ENCODE data around the gene GSG1L.
"Not testable (repeated sequence)": the region's sequence is repeated elsewhere in the genome, so short reads cannot be mapped to it uniquely, and the experiment has no call there.

Gene GSG1L

DNA sequence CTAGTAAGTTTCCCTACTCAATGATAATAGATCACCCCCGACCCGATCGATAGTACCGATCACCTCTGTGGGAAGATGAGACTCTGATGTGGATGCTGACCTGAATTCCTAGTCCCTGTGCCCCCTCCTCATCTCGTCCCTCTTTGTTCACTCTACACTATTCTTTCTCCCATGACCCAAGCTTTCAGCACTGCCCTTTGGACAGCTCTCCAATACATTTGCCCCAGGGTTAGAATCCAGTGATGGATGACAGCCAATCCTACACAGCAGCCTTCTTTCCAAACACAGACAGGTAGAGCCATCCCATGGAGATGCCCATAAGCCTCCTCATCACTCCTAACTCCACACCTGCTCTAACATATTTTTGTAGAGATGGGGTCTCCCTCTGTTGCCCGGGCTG lies 141.1 kb downstream of the GSG1L start:
- in situ Hi-C loops (cut with HindIII; ENCODE audit: low sequenced_read_pairs) = loop anchor here (5.0 kb wide), 1 partner anchor 105 kb away; no protein-coding TSS in a partner anchor

DNA sequence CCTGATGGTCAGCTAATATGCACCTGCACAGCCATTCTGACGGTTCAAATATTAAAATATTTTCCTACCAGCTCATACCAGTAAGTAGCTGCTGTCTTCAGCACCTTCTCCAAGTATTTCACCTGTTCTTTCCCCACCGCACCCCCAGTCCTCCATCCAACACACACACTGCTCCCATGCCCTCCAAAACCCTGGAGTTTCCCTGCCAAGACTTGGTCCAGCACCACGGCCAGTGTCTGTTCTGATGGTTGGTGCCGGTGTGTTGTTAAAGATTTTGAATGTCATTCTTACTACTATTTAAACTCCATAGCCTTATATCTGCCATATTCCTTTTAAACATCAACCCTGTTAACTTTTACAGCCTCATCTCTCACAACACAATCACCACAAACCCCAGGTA lies 142.4 kb downstream of the GSG1L start:
- in situ Hi-C loops (cut with HindIII; ENCODE audit: low sequenced_read_pairs) = loop anchor here (5.0 kb wide), 1 partner anchor 104 kb away; no protein-coding TSS in a partner anchor

DNA sequence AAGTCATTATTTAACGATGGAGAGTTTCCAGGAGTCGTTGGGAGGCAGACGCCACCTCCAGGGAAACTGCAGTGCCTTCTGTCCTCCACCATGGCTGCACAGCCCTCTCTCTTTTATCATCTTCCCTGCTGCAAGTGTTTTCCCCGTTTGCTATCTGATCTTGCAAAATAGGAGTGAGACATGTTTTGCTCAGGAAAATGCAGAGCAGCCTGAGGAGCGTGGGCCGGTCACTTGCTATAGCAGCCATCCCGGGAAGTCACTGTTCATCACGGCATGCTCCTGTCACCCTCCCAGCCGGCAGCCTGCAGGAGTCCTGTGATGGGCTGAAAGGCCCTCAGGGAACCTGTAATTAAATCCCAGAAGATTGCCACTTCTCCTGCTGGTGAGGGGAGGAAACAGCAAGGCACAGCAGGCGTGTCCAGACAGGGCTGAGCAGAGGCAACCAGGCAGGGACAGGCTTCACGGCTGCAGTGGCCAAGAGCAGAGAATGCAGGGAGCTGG lies 143.1 kb downstream of the GSG1L start:
- in situ Hi-C loops (cut with HindIII; ENCODE audit: low sequenced_read_pairs) = loop anchor here (5.0 kb wide), 1 partner anchor 103 kb away; no protein-coding TSS in a partner anchor

DNA sequence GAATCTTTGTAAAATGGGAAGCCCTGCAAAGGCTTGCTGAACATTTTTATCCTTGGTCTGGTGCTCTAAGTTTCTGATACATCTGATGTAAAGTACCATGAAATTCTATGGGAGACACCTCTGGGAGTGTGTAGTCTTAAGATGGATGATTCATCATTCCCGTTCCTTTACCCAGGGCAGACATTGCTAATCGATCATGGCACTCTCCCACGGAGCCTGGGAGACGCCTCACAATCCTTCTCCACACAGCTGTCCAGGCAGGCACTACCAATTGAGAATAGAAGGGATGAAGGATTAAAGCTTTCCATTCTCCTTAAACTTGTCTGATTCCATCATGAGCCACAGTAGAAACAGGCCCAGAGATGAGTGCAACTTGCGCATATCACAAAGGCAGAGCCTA lies 144.8 kb downstream of the GSG1L start:
- in situ Hi-C loops (cut with HindIII; ENCODE audit: low sequenced_read_pairs) = loop anchor here (5.0 kb wide), 1 partner anchor 94 kb away; no protein-coding TSS in a partner anchor

DNA sequence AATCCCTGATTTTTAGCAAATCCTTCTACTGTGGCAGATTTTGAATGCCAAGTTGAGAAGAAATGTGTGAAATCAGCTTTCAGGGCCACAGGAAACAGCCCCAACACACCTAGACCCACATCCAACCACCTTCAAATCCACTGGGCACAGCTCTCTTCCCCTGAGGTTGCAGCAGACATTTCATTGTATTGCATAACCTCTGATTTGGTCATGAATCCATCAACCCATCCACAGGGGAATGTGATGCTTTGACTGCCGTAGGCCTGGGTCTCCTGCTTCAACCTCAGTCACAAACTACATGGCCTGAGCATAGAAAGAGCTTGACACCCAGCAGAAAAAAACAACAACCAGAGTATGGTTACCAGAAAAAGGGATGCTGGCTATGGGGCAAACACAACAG lies 145.6 kb downstream of the GSG1L start:
- in situ Hi-C loops (cut with HindIII; ENCODE audit: low sequenced_read_pairs) = loop anchor here (5.0 kb wide), 1 partner anchor 94 kb away; no protein-coding TSS in a partner anchor

DNA sequence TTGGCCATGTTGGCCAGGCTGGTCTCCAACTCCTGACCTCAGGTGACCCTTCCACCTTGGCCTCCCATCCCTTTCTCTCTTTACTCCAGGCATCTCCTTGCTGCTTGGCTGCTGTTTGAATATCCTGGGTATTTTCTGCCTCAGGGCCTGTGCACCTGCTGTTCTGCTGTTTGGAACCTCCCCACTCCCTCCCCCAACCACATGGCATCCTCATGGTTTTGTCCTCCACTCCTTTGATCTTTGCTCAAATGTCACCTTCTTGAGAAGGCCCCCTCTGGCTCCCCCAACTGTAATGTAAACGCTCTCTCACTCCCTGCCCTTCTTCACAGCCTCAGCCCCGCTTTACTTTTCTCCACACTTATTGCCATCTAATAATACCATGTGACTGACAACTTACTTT lies 152.0 kb downstream of the GSG1L start:
- in situ Hi-C loops (cut with HindIII; ENCODE audit: low sequenced_read_pairs) = no loop called here

DNA sequence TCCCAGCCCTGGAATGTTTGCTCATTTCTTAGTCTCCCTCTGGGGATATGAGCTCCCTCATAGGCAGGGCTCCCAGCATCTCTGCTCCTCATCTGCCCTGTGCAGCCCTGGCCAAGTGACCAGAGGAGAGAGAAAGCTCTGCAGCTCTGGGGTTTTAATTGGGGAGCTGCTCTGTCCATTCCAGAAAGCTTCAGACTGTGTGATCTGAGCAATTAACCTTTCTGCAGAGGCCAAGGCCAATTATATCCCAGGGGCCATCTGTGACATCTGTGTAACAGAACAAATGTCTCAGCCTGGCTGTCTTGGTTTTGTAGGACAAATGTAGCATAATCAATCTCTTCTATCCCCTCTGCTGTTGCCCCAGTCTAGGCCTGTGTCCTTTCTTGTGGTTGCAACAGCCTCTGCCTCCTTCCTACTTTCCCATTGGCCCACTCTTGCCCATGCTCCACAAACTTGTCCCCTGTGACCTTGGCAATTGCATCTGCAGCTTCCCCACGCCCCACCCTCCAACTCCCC lies 156.0 kb downstream of the GSG1L start:
- in situ Hi-C loops (cut with HindIII; ENCODE audit: low sequenced_read_pairs) = no loop called here

DNA sequence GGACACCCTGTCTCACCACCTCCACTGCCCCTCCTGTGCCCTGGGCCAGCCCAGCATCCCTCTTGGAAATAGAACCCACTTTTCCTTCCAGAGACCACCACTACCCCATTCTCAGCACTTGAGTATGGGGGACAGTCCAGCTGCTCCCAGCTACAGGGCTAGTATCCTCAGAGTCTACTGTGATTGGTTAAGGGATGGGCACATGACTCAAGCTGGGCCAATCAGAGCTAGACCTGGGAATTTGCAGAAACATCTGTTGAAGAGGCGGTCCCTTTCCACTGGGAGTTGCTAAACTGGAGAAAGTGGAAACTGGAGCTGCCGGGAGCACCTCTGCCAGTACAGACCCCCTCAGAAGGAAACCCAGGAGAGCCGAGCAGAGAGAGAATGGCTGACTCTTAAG lies 156.6 kb downstream of the GSG1L start:
- in situ Hi-C loops (cut with HindIII; ENCODE audit: low sequenced_read_pairs) = no loop called here

- in situ Hi-C loops (cut with HindIII; ENCODE audit: low sequenced_read_pairs) = no loop called here
Measured at GRCh38 chr16:27903046-27903655, 160.4 kb downstream of the GSG1L start.

GRCh38 chr16:27902551-27902950 lies 161.0 kb downstream of the GSG1L start:
- in situ Hi-C loops (cut with HindIII; ENCODE audit: low sequenced_read_pairs) = no loop called here

DNA sequence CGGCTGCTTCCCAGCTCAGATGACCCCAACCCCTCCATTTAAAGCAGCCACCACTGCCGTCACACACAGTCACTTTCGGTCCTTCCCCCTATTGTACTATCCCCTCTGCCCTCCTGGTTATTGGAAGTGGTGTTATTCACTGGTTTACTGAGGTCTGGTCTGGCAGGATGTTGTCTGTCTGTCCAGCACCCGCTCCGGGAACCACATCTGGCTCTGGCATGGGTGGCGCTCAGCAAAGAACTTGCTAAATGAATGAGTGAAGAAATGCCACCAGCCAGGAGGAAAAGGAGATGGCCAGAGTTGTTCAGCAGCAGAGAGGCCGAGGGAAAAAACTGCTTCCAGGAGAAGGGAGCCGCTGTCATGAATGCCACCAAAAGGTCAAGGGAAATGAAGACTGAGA lies 161.6 kb downstream of the GSG1L start:
- in situ Hi-C loops (cut with HindIII; ENCODE audit: low sequenced_read_pairs) = no loop called here

DNA sequence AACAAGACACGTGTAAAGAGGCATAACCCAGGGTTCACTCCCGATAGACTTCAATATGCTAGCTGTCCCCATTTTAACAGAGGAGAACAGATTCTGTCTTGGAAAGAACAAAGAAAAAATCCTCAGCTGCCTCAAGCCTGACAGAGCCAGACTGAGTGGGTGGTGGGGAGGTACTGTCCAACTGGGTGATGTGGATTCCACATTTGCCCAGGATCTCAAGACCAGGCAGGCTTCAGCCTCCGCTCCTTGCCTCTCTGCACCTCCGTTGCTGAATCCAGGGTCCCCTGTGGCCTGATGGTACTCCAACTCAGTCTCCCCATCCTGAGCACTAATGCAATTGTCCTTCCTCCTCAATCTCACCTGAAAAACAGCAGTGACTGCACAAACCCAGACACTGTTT lies 163.8 kb downstream of the GSG1L start:
- in situ Hi-C loops (cut with HindIII; ENCODE audit: low sequenced_read_pairs) = loop anchor here (5.0 kb wide), 1 partner anchor 82 kb away; no protein-coding TSS in a partner anchor

GRCh38 chr16:27894386-27894785 lies 169.1 kb downstream of the GSG1L start:
- in situ Hi-C loops (cut with HindIII; ENCODE audit: low sequenced_read_pairs) = no loop called here

DNA sequence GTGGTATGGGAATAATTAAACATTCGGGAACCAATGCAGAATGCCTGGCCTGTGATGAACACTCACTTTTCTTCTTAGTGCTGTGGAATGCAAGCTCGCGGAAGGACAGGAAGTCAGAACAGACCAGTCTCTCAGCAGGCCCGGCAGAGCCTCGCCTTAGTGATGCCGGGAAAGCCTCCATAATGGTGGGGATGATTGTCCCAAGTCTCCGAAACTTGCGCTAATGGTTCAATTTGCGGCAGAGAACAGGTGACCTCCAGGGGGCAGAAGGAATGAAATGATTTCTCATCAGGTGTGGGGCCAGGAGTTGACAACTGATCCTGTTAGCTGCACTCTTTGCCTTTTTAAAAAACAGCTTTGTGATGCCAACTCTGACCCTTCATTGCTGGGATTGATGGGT lies 170.6 kb downstream of the GSG1L start:
- in situ Hi-C loops (cut with HindIII; ENCODE audit: low sequenced_read_pairs) = no loop called here

DNA sequence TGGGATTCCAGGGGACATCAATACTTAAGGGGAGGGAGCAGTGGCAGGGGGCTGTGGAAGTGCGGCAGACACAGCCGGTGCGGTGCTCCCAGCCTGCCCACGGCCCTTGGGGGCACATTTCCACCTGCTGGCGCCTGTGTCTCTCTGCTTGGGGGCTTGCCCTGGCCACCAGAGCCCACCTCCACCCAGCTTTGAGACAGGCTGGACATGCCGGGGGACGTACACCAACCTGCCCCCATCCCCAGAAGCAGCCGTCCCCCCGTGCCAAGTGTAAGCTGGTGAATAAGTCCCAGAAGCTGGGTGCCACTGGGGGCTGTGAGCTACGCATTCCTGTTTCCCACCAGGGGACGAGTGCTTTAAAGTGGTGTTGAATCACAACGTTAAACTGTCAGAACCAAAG lies 172.6 kb downstream of the GSG1L start:
- in situ Hi-C loops (cut with HindIII; ENCODE audit: low sequenced_read_pairs) = no loop called here

- in situ Hi-C loops (cut with HindIII; ENCODE audit: low sequenced_read_pairs) = no loop called here
Measured at GRCh38 chr16:27890006-27890405, 173.5 kb downstream of the GSG1L start.

GRCh38 chr16:27883576-27883975 lies 179.9 kb downstream of the GSG1L start:
- in situ Hi-C loops (cut with HindIII; ENCODE audit: low sequenced_read_pairs) = no loop called here

- in situ Hi-C loops (cut with HindIII; ENCODE audit: low sequenced_read_pairs) = no loop called here
Measured at GRCh38 chr16:27880287-27880686, 183.2 kb downstream of the GSG1L start.

DNA sequence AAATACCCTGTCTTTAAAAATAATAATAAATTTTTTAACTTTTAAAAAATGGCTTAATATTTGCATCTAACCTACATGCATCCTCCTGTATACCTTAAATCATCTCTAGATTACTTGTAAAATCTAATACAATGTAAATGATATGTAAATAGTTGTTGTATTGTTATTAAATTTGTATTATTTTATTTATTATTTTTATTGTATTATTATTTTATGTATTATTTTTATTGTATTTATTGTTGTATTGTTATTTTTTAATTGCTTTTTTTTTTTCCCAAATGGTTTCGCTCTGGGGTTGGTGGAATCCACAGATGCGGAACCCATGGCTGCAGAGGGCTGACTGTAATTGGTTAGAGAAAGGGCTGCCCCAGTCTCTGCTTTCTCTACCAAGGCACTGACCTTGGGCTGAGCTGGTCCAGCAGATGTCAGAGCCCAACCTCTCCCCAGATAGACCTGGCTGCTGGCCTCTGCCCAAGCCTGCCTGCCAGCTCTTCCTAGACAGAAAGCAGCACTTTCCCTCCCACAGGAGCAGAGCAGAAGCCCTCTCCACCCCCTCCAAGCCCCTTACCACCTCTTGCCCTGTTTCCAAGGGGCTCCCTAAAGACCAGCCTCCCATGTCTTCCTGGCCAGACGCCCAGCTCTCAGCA lies 183.8 kb downstream of the GSG1L start:
- in situ Hi-C loops (cut with HindIII; ENCODE audit: low sequenced_read_pairs) = no loop called here

GRCh38 chr16:27872627-27873026 lies 190.9 kb downstream of the GSG1L start:
- in situ Hi-C loops (cut with HindIII; ENCODE audit: low sequenced_read_pairs) = not testable (repeated sequence)

DNA sequence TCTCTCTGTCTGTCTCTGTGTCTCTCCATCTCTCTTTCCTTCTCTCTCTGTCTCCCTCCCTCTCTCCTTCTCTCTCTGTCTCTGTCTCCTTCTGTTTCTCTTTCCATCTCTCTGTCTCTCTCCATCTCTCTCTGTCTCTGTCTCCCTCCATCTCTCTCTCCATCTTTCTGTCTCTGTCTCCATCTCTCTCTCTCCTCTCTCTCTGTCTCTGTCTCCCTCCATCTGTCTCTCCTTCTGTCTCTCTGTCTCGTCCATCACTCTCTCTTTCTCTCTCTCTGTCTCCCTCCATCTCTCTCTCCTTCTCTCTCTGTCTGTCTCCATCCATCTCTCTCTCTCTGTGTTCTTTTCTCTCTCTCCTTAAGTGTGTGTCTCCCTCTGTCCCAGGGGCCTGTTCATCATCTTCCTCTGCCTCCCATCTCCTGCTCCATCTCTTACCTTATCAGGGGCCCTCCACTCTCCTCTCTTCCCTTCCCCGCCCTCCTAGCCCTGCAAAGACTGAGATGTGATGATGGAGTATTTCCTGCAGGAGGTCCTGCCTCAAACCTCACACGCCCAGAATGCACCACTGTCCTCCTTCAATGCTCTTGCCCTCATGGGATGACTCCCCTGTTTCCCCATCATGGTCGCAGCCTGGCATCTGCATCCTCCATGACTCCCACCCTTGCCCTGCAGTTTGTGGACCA lies 193.3 kb downstream of the GSG1L start:
- in situ Hi-C loops (cut with HindIII; ENCODE audit: low sequenced_read_pairs) = no loop called here
